Right hindlimb (tissue), 1 donor: ENCODE measurements around the gene CYP27B1.
"Not testable (repeated sequence)": the region's sequence is repeated elsewhere in the genome, so short reads cannot be mapped to it uniquely, and the experiment has no call there.

Experiments used
- DNase-seq: peaks from one replicate; pipeline ENCODE4 v3.0.0-alpha.2; 2018

Gene CYP27B1

DNA sequence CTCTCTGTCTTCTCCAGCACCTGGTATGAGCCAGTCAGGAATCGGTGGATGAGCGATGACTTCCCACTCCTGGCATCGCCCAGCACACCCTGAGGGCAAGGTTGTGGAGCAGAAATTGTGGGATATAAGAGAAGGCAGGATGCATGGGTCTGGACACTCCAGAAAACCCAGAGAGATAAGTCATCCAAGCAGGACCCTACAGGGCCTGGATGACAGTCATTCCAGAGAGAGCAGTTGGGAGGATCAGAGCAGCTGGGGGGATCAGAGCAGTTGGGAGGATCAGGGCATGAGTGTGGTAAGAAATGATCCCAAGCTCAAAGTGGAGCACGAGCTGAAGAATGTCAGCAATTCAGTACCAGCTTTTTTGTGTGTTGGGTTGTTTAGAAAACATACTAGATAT, 32.3 kb downstream of the CYP27B1 start:
- no peak for DNase-seq

DNA sequence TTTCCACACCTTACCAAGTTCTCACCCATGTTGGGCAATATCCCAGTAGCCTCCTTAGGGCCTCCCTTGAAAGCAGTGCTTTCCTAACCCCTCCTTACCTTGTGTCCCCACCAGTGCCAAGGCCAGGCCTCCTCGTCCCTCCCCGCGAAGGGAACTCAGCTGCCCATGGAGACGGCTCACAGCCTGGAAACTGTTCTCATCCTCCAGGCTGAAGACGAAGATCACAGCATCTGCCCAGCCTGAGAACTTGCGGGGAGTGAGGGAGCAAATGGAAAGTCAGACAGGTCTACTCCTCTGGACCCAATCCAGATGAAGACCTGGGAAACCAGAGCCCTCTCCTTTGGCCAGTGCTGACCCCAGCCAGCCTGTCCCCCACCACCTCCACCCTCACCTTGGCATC, 33.0 kb downstream of the CYP27B1 start:
- DNase-seq = no peak

DNA sequence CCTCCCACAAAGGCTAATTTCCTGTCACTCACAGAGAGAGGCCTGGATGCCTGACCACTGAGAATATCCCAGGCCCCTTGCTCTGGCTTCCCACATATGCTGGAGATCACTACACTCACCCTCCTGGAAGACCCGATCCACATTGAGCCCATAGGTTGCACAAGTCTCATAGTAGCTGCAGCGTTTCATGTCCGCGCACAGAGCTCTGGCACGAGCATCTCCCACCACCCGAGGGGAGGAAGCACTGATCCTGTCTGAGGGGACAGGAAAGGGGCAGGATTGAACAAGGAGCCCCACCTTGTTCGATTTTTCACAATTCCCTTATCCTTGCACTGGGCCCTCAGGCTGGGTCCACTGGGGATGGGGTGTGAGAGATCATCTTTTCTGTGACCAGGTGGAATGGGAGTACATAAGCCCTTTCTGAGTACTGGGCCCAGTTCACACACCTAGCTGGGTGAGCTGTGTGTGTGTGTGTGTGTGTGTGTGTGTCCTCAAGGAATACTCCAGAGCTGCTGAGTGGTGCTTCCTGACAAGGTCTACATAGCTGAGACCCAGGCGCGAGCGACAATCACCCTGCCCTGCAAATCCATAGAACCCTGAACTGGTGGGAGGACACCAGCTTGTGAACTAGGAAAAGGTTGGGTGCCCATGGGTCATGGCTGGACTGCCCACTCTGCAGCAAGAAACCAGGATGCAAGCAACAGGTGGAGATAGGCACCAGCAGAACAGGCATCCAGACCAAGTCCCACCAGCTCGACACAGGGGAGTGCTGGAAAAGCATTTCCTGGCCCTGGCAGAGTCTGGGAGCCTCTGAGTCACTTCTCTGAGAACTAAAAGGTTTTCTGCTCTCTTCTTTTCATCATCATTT, 33.9 kb downstream of the CYP27B1 start:
- DNase-seq = no peak

DNA sequence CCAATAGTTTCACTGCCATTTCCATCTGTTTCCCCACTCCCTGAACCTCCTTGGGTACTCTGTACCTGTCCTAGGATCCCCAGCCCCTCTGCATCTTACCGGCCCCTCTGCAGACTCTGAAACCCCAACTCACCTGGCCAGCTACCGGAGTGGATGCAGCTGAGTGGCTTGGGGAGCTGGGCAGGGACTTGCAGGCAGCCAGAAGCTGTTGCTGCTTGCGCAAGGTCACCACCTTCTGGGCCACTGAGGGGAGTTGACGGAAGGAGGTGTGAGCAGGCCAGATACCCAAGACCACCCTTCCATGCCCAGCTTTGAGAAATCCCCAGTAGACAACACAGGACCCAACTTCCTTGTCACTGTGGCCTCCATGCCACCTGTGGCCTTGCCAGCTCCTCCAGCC, 34.6 kb downstream of the CYP27B1 start:
- DNase-seq = no peak

DNA sequence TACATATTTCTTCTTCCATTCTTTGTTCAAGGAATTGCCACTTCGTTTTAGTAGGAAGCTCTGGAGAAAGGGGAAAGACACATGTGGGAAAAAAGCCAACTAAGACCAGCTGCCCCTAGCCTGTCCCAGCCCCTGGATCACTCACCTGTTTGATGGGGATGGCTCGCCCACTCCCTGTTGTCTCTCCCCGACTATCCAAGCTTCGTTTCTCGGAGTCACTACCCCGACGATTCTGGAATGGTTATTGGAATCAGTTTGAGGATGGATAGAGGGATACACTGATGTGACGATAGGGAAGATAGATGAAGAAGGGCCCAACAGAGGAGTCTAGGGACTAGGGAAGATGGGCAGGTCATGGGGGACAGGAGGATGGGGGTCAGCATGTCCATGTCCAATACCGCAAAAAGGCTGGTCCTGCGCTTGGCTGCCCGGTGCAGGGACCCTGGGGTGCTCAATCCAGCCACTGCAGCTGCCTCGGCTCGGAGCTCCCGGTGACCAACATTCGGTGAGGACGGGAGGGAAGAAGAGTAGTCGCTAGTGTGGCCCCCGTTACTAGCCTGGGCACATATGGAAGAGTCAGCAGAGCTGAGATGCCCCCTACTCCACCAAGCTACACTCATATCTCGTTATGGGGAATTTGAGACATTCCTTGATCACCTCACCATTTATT, 35.3 kb downstream of the CYP27B1 start:
- DNase-seq = no peak

DNA sequence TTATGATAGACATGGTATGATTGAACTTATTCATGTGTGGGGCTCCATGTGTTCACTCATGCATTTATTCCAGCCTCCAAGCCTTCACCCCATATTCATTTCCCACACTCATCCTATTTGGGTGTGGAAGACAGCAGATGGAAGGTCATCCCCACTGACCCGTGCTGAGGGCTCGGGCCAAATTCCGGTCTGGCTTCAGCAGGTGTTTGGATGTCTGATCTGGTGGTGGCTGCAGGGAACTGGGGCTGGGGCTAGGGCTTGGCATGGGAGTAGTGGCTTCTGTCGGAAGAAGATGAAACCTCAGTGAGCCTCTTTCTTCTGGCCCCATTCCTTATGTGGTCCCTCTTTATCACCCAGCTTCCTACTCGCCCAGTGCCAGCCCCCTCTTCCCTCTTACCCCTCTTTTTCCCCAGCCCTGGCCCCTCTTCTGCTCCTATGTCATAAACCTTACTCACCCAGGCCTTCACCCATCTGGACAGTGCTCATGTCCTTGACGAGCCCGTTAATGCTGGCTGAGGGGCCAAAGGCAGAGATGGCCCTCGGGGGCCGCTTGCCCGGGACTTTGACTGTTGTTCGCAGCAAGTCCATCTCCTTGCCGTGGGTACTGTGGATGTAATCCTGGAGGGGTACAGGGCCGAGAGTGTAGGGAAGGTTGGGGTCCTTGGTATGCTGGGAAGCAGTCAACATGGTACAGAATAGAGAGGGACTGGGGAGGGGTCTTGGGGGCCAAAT, 36.4 kb downstream of the CYP27B1 start:
- no peak for DNase-seq

DNA sequence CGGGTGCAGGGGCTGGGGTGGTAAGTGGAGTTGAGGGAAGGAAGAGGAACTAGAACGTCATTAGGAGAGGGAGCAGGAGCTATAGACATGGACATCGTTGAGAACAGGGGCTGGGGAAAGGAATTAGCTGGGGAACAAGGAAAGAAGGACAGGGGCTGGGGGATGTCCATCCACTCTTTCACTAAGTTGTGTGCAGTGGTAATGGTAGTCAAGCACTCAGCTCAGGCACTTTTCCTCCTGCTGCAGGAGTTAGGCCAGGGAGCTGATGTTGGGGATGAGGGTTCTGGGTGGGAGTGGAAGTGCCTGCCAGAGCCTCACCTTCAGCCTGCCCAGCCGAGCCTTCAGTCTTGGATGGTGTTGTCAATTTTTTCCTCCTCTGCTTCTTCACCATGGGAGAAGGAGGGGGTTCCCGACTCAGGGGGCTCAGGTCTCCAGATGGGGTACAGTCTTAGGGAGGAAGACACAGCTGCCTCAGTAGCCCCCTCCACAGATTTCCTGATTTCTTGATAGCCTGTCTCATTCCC, 37.5 kb downstream of the CYP27B1 start:
- no peak for DNase-seq

DNA sequence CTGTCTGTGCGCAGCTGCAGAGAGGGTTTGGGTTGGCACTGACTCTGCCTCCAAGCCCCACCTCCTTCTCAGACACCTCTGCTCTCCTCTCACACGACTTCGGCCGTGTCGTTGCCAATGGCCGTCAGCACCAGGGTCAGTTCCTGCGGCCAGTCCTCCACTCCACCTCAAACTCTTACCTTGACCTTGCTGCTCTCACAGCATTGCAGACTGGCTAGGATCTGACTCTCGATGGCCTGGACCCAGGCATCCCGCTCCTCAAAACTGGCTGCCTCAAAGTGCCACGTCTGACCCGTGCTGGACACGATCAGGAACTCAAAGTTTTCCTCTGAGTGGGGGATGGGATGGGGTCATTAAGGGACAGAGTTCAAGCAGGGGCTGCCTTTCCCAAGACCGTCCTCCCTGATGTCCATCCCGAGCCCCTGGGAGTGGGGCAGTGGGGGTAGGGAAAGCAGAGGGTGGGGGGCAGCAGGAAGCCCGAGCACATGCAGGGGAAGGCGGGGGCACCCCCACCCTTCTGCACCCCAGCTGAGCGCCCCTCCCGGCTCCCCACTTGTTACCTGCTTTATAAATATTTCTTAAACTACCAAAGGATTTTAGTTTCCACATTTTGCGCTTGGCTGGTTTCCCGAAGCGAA, 39.0 kb downstream of the CYP27B1 start:
- no peak for DNase-seq

DNA sequence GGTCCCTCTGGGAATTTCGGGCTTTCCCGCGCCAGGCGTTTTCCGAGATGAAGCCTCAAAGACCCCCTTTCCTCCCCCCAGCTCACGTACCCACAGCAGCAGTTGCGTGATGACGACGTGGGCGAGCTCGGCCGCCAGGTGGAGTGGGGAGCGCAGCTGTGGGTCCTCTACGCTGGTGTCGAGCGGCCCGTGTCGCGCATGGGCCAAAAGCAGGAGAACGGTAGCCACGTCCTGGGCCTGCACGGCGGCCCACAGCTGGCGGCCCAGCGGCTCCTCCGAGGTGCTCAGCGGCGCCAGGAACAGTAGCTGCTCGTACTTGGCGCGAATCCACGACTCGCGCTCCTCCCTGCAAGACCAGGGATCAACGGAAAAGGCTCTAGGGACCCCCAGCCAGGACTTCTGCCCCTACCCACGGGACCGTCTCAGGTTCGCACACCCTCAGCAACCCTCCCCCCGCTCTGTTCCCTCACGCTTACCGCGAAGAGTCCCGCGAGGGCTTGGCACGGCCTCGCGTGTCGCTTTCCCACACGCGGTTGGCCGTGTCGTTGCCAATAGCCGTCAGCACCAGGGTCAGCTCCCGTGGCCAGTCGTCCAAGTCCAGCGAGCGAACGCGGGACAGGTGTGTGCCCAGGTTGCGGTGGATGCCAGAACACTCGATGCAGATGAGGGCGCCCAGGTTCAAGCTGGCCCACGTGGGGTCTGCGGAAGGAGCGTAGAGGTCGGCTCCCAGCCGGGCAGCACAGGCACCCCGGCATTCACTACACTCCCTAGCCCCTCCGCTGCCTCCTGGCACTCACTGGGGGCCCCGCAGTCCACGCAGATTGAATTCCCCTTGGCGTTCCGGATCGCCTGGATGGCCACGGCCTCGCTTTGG, 39.8 kb downstream of the CYP27B1 start:
- peak; percentile 65 for DNase-seq

DNA sequence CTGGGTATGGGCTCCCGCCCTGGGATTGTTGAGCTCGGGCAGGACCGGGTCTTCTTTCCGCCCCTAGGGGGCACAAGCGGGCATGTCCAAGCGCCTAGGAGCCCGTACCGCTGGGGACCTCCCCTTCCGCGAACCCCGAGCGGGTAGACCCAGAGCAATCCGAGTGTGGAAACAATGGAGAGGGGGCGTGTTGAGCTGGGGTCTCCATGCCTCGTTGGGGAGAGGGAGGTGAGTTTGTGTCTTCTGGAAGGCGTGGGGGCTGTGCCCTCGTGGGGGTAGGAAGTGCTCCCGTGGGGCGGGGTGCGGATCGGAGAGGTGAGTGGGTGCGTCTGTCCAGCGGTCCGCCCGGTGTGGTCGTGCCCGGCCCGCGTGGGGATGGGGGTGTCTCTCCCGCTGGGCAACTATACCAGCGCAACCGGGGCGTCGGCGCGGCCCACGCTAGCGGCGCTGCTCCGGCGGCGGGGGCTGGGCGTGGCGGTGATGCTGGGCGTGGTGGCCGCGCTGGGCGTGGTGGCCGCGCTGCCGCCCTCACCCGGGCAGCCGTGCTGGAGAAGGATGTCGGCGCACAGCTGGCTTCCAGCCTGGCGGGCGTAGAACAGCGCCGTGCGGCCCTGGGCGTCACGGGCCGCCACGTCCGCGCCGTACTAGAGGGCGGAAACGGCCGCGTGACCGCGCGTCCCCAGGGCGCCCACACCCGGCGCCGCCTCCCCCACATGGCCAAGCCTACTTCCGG, 40.6 kb downstream of the CYP27B1 start:
- peak; percentile 79 for DNase-seq

DNA sequence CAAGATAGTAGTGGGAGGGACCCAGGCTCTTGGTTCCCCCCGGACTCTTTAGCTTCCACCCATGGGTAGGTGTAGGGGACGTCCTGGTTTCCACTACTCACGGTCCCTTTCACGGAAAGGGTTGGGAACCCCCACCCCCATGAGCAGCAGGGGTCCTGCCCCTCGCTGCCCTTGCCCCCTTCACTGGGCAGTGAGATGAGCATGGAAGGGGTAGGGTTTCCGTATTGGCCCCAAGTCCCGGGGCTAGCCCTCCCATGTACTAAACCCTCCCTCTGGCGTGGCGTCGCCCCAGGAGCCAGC, 41.1 kb downstream of the CYP27B1 start:
- DNase-seq = no peak

DNA sequence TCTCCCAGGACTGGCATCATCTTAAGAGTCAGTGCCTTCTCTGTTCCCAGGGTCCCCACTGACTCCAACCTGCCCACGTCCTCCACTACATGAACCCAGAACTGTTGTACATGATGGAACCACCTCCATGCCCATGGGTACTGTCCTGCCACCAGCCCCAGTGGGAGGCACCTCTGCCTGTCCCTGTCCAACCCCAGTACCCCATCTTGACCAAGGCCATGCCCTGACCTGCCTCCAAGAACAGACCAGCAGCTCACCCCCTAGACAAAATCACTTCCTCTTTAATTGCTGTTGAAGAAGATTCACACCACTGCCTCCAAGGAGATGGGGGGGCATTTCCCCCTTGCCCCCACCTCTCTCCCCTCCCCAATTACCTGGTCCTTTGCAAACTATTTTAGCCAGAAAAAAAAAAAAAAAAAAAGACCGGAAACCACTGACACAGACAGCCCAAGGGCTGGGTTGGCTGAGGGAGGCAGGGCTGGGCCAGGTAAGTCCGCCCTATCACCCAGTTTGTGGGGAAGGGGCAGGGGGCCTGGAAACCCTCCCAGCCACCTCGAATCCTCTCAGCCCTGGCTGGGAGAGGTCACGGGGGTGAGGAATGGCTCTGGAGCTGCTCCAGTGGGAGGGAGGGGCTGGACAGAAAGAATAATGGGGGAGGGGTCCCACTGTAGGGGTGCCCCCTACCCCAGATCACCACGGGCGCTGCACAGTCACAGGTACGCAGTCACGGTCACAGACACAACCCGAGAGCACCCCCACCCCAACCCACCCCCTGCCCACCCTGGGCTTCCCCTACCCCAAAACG, 41.7 kb downstream of the CYP27B1 start:
- DNase-seq = no peak

DNA sequence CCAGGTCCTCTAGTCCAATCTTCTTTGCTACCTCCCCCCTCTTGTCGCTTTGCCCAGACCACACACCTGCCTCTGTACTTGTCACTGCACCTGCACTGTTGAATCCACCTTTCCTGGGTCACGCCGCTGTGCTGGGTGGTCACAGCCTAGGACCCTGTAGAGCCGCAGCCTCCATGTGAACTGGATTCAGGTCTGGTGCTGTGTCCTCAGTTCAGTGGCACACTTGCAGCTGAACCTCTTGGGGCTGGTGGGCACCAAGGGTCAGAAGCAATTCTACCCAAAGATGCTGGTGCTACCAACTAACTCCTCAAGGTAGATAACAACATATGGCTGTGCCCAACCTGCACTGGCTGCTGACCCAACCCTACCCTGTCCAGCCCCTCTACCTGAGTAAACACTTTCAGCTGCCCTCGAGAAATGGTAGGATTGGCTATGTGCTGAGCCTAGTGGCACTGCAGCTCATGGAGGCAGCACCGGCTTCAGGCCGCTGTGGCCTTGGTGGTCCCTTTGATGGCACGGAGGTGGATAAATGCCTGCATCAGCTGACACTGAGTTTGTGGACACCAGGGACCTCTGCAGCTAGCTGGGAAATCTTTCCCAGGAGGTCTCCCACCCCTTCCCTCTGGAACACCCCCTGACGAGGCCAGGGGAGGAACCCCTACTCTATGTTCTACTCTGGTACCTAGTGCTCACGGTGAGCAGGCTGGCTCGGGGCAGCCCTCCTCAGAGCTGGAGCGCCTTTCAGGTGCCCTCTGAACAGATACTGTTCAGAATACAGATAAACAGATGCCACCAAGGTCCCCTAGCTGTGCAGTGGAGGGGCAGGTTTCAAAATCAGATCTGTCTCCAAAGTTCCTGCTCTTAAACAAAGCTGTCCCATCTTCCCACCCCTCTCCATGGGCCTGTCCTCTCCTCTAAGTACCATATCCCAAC, 42.6 kb downstream of the CYP27B1 start:
- no peak for DNase-seq

DNA sequence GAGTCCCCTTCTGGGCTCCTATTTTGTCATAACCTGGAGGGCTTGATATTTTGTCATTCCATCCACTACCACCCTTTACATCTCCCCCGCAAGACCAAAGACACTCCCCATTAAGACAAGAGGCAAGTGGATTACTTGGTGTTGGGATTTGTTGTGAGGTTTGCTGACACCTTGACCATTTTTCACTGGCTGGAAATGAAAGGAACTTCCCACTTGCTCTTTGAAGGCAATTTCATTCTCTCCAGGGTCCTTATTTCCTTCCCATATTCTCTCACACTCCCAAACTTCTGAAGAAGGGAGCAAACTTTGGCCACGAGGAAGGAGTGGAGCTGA, 43.3 kb downstream of the CYP27B1 start:
- DNase-seq = no peak

DNA sequence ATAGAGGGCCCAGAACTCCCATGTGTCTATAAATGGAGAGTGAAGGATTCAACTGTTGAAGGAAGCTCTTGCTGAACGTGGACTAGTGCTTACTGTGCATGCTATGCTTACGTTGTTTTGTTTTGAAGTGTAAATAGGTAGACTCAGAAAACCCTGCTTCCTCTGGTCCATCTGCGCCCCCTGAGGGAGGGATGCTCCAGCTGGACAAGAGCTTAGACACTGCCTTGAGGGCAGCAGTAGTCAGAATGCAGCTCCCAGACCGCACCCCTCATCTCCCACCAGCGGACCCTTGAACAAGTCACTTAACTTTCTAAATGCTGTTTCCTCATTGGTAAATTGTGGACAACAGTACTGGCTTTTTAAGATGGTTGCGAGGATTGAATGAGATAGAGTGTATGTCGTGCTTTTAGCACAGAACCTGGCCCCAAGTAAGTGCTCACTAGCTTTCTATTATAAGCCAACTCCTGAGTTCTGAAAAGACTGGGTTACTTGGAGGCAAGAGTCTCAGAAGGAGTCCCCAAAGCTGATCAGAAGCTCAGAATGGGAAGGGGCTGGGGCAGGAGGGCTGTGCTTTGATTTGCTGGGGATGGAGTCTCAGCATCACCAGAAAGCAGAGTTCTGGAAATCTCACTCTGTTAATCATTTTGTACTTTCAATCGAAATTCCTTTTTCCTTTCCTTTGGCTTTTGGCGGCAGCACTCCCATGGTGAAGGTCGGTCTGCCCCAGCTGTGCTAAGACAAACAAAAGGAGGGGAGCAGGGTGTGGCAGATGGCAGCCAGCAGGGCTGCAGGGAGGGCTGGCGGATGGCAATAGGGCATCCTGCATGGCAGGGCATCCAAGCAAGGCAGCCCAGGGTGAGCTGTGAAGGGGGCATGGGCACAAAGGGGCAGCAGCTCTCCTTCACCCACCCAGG, 43.9 kb downstream of the CYP27B1 start:
- DNase-seq = no peak

DNA sequence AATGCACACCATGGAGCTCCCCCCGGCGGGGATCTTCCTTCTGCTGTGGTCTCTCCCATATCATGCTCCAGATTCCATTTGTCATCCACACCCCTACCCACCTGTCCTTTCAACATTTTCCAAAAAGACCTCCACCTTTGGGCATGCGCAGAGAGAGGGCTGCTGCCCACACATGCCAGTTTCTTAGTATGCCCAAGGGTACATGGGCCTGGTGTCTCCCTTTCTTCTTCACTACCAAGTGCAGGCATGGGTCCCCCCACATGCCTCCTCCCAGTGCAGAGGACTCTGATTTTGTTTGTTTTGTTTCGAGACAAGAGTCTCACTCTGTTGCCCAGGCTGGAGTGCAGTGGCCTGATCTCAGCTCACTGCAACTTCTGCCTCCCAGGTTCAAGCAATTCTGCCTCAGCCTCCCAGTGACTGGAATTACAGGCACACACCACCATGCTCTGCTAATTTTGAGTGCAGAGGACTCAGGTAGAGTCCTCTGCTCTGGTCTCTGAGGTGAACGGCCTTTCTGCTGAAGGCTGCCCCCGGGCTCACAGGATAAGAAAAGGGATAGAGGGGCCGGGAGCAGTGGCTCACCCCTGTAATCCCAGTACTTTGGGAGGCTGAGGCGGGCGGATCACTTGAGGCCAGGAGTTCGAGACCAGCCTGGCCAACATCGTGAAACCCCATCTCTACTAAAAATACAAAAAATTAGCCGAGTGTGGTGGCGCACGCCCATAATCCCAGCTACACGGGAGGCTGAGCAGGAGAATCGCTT, 44.9 kb downstream of the CYP27B1 start:
- not testable (repeated sequence) for DNase-seq
